ENCODE measurements around the gene CTXND1. TPM values are rescaled to one million over a fixed set of nuclear protein-coding genes. Genes with fewer than 3 reads are reported as not detected.
A peak's percentile ranks its signal among the peaks of the same experiment; 100 is the strongest.

The CTXND1 gene
- total RNA-seq, 4 donors from 2014 or later = 0.03 to 0.07 TPM; not detected in 2

DNA sequence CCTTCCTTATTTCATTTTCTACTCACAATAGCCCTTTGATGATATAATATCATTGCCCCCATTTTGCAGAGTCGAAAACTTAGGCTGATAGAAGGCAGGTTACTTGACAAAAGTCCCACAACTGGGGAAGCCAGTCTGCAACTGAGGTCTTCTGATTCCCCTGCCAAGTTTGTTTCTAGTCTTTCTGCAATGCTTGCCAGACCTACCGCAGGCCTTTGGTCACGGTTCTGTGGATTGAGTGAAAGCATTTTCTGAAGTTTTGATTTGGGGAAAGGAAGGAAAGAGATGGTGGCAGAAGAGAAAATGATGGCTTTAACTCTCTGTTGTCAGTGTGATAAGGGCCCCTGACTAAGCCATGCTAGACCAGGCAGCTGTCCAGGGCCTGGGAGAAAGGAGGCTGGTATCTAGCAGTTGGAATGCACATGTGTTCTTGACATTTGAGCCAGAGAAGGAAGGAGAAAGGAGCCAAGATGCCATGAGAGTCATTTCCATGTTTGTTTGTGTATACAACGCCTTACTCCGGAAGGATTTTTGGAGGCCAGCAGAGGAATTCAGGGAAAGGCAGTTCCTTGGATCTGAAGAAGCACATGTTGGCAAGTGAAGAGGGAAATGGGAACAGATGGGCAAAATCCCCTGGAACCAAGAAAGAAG, 69.3 kb downstream of the CTXND1 start:
- Histone ChIP-seq H3K9me3 (no peaks in the 10 kb centered on the region), H3K27ac (peak overlapping the region; percentile 46 to 74 (median 64)), H3K4me3 (no peak overlapping the region), H3K4me1 (peaks cover 13 to 17% of the 10 kb centered on the region in 2 donors), H3K27me3 (no peaks in the 10 kb centered on the region), H3K36me3 (peaks cover 0 to 20% of the 10 kb centered on the region in 2 donors)
- no peak for TF ChIP-seq POLR2A (IDR thresholded peaks at IDR 0.05)
- TF ChIP-seq, protein P1, sequence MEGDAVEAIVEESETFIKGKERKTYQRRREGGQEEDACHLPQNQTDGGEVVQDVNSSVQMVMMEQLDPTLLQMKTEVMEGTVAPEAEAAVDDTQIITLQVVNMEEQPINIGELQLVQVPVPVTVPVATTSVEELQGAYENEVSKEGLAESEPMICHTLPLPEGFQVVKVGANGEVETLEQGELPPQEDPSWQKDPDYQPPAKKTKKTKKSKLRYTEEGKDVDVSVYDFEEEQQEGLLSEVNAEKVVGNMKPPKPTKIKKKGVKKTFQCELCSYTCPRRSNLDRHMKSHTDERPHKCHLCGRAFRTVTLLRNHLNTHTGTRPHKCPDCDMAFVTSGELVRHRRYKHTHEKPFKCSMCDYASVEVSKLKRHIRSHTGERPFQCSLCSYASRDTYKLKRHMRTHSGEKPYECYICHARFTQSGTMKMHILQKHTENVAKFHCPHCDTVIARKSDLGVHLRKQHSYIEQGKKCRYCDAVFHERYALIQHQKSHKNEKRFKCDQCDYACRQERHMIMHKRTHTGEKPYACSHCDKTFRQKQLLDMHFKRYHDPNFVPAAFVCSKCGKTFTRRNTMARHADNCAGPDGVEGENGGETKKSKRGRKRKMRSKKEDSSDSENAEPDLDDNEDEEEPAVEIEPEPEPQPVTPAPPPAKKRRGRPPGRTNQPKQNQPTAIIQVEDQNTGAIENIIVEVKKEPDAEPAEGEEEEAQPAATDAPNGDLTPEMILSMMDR (IDR thresholded peaks at IDR 0.05 in 4 of 5, conservative IDR thresholded peaks at IDR 0.05 in 1 of 5) = no peak
- intact Hi-C loops (cut with DNase I; ENCODE audit: low total_unique reads) (no loop called here), in situ Hi-C loops (cut with MboI; ENCODE audit: low sequenced_read_pairs in 4 of 4) (no loop called here)
- ATAC-seq = peak; percentile 85 to 92
- peak; percentile 41 to 56 for DNase-seq

DNA sequence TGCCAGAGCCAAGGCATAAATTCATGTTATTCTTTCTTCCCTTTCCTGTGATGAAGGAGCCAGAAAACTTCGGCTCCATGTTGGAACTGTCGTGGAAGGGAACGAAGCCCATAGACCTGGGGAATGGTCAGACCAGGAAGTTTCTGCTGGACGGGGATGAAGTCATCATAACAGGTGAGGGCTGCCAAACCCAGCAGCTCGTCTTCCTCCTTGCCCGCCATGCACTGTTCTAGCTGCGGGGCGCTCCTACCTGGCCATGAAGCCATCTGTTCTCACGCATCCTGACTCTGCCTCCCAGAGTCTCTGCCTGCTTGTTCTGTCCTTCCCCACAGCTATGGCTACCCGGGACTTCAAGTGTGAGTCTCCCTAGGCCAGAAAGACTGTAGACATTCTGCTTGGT, 71.0 kb downstream of the CTXND1 start:
- Histone ChIP-seq H3K36me3 (peaks cover 0 to 20% of the 10 kb centered on the region in 2 donors), H3K9me3 (no peaks in the 10 kb centered on the region), H3K27ac (no peak overlapping the region), H3K27me3 (no peaks in the 10 kb centered on the region), H3K4me3 (no peak overlapping the region), H3K4me1 (peaks cover 13 to 17% of the 10 kb centered on the region in 2 donors)
- TF ChIP-seq, protein P1 (IDR thresholded peaks at IDR 0.05 in 4 of 5, conservative IDR thresholded peaks at IDR 0.05 in 1 of 5) = no peak
- no peak for TF ChIP-seq POLR2A (IDR thresholded peaks at IDR 0.05)
- DNase-seq (no peak), ATAC-seq (no peak)
- in situ Hi-C loops (cut with MboI; ENCODE audit: low sequenced_read_pairs in 4 of 4) (no loop called here), intact Hi-C loops (cut with DNase I; ENCODE audit: low total_unique reads) (no loop called here)

DNA sequence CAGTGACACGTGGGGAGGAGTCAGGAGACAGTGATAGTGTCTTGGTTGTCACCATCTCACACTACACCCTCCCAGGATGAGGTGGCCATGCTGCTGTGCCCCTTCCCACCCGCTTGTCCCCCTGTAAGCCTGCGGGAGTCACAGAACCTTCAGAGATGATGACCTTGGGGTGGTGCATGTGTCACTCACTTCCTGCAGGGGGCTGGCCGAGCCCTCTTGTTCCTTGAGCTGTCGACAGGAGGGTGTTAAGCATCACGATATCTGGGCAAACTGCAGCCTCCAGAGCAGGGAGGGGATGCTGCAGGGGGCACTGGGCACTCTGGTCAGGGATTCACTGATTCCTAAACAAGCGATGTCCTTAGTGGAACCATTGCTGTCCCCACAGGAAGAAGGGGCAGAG, 71.5 kb downstream of the CTXND1 start:
- no peak for TF ChIP-seq POLR2A (IDR thresholded peaks at IDR 0.05)
- no peak overlapping the region for H3K4me3 ChIP-seq
- peaks cover 13 to 23% of the 10 kb centered on the region in 2 donors for H3K4me1 ChIP-seq
- DNase-seq = no peak
- in situ Hi-C loops (cut with MboI; ENCODE audit: low sequenced_read_pairs in 4 of 4) = no loop called here
- ATAC-seq = no peak
- H3K9me3 ChIP-seq = no peaks in the 10 kb centered on the region
- intact Hi-C loops (cut with DNase I; ENCODE audit: low total_unique reads) = no loop called here
- peaks cover 0 to 20% of the 10 kb centered on the region in 2 donors for H3K36me3 ChIP-seq
- H3K27me3 ChIP-seq = no peaks in the 10 kb centered on the region
- H3K27ac ChIP-seq = no peak overlapping the region

- in situ Hi-C loops (cut with MboI; ENCODE audit: low sequenced_read_pairs in 4 of 4) (loop anchor here in 1 of 4 donors (10.0 kb wide), 1 partner anchor 285 kb away; the partner anchor contains the start of gene MTHFS), intact Hi-C loops (cut with DNase I; ENCODE audit: low total_unique reads) (loop anchor here (5.0 kb wide), 1 partner anchor 32 kb away; no protein-coding TSS in a partner anchor)
- no peaks in the 10 kb centered on the region for H3K9me3 ChIP-seq
- no peak overlapping the region for H3K4me3 ChIP-seq
- ATAC-seq = no peak
- H3K27ac ChIP-seq = peak overlapping the region in 1 of 4 donors; percentile 67
- no peak for DNase-seq
- H3K36me3 ChIP-seq = peaks cover 0 to 20% of the 10 kb centered on the region in 2 donors
- TF ChIP-seq POLR2A (IDR thresholded peaks at IDR 0.05) = no peak
- TF ChIP-seq, protein P1 (IDR thresholded peaks at IDR 0.05 in 4 of 5, conservative IDR thresholded peaks at IDR 0.05 in 1 of 5) = no peak
- peaks cover 17 to 28% of the 10 kb centered on the region in 2 donors for H3K4me1 ChIP-seq
- no peaks in the 10 kb centered on the region for H3K27me3 ChIP-seq
Observed at GRCh38 chr15:80179935-80180334, 72.1 kb downstream of the CTXND1 start.

GRCh38 chr15:80179025-80179759, 72.8 kb downstream of the CTXND1 start:
- Histone ChIP-seq H3K9me3 (no peaks in the 10 kb centered on the region), H3K36me3 (peaks cover 0 to 20% of the 10 kb centered on the region in 2 donors), H3K27me3 (no peaks in the 10 kb centered on the region), H3K4me3 (no peak overlapping the region), H3K4me1 (peaks cover 23 to 34% of the 10 kb centered on the region in 2 donors), H3K27ac (peak overlapping the region; percentile 11 to 67 (median 28))
- in situ Hi-C loops (cut with MboI; ENCODE audit: low sequenced_read_pairs in 4 of 4) (loop anchor here in 1 of 4 donors (10.0 kb wide), 1 partner anchor 284 kb away; the partner anchor contains the start of gene MTHFS), intact Hi-C loops (cut with DNase I; ENCODE audit: low total_unique reads) (loop anchor here (5.0 kb wide), 1 partner anchor 33 kb away; no protein-coding TSS in a partner anchor)
- peak in 1 of 2 donors; percentile 50 for TF ChIP-seq POLR2A (IDR thresholded peaks at IDR 0.05)
- TF ChIP-seq, protein P1 (IDR thresholded peaks at IDR 0.05 in 4 of 5, conservative IDR thresholded peaks at IDR 0.05 in 1 of 5) = no peak
- DNase-seq = no peak
- peak in 1 of 2 donors; percentile 27 for ATAC-seq

Data from gastrocnemius medialis (tissue), 4 donors.